Measurements from ENCODE around the gene MTA1.

- TF ChIP-seq CTCF (IDR thresholded peaks at IDR 0.05) = no peak
- no peak for TF ChIP-seq POLR2A (IDR thresholded peaks at IDR 0.05)
- no peak for TF ChIP-seq POLR2AphosphoS5 (IDR thresholded peaks at IDR 0.05)
- TF ChIP-seq EP300 (IDR thresholded peaks at IDR 0.05) = no peak
These were observed 26.5 kb upstream of the MTA1 start for GRCh38 chr14:105393151-105393550.

All from stomach (tissue), 4 donors.